ENCODE data around the gene SCFD1.

GRCh38 chr14:30779210-30779609 is 157.1 kb downstream of the SCFD1 start:
- TF ChIP-seq HDGF (IDR thresholded peaks at IDR 0.05; ENCODE audit: borderline replicate concordance) = no peak
- no peak for TF ChIP-seq FOXA1 (IDR thresholded peaks at IDR 0.05)
- no peak for TF ChIP-seq SP1 (IDR thresholded peaks at IDR 0.05)
- TF ChIP-seq SUZ12 (IDR thresholded peaks at IDR 0.05) = no peak
- no peak for TF ChIP-seq TARDBP (IDR thresholded peaks at IDR 0.05)
- TF ChIP-seq LEF1 (IDR thresholded peaks at IDR 0.05; ENCODE audit: borderline replicate concordance) = no peak
- TF ChIP-seq FOXM1 (IDR thresholded peaks at IDR 0.05; ENCODE audit: borderline replicate concordance) = no peak
- no peak for TF ChIP-seq PKNOX1 (IDR thresholded peaks at IDR 0.05)
- TF ChIP-seq L3MBTL2 (conservative IDR thresholded peaks at IDR 0.05) = no peak
- TF ChIP-seq BHLHE40 (IDR thresholded peaks at IDR 0.05; ENCODE audit: borderline replicate concordance) = no peak
- no peak for TF ChIP-seq ARNT (IDR thresholded peaks at IDR 0.05)
- TF ChIP-seq ELF4 (IDR thresholded peaks at IDR 0.05) = no peak
